GM10266 (cell line): ENCODE measurements around the gene CS.

ENCODE experiments used
- DNase-seq: peaks from one replicate; pipeline ENCODE4 v3.0.0; 2012; ENCODE audit errors: extremely low spot score
- CTCF ChIP-seq: IDR thresholded peaks from 2 replicates; pipeline ENCODE4 v1.5.1; 2012; ENCODE audit warnings: mild to moderate bottlenecking, low read depth; ENCODE audit not compliant: control insufficient read depth, insufficient read depth; ENCODE audit errors: missing control alignments

The CS gene

GRCh38 chr12:56257071-56257470 is 43.1 kb downstream of the CS start:
- DNase-seq: no peak
- TF ChIP-seq CTCF: no peak

GRCh38 chr12:56256326-56256960 is 43.7 kb downstream of the CS start:
- no peak for TF ChIP-seq CTCF
- no peak for DNase-seq

GRCh38 chr12:56255671-56256070 is 44.5 kb downstream of the CS start:
- DNase-seq: no peak
- TF ChIP-seq CTCF: no peak

GRCh38 chr12:56253091-56253490 is 47.0 kb downstream of the CS start:
- no peak for TF ChIP-seq CTCF
- no peak for DNase-seq

- no peak for DNase-seq
- TF ChIP-seq CTCF: no peak
Observed at GRCh38 chr12:56252649-56253048, 47.5 kb downstream of the CS start.

- DNase-seq: no peak
- no peak for TF ChIP-seq CTCF
Observed at GRCh38 chr12:56248711-56249110, 51.4 kb downstream of the CS start.

GRCh38 chr12:56247923-56248322 is 52.2 kb downstream of the CS start:
- no peak for TF ChIP-seq CTCF
- DNase-seq: no peak
